MCF 10A (cell line): ENCODE results near the gene CACNB2. TPM values are rescaled to one million over a fixed set of nuclear protein-coding genes. Genes with fewer than 3 reads are reported as not detected.

Source experiments
- BruUV-seq: library from RNA; stranded (reverse); fragments of 400-500 nt; replicated peaks from 2 replicates; lab custom pipeline; 2021; lab: Mats Ljungman, UMichigan
- CTCF ChIA-PET: fragments of 300-600 bp; sonication (Branson Sonifier 250); formaldehyde crosslinking; extraction: SDS; loops from one replicate; lab custom pipeline; 2021; ENCODE audit warnings: antibody characterized with exemption, inconsistent platforms; lab: Yijun Ruan, JAX
- POLR2A ChIA-PET: fragments of 300-600, 350-650 bp; sonication (Branson Sonifier 250); formaldehyde crosslinking; extraction: SDS; loops from one replicate; lab custom pipeline; 2020; ENCODE audit warnings: antibody characterized with exemption, inconsistent platforms; lab: Yijun Ruan, JAX
- DNase-seq: peaks from one replicate; pipeline ENCODE4 v3.0.0-alpha.2; 2018; ENCODE audit not compliant: unreplicated experiment
- H3K27ac Mint-ChIP-seq: one replicate; pipeline ENCODE4 v1.8.0; 2022; ENCODE audit warnings: mild to moderate bottlenecking, low read depth, mixed read lengths; ENCODE audit not compliant: unreplicated experiment
- H3K27me3 Mint-ChIP-seq: one replicate; pipeline ENCODE4 v1.8.0; 2022; ENCODE audit warnings: mixed read lengths; ENCODE audit not compliant: insufficient read depth, unreplicated experiment
- H3K36me3 Mint-ChIP-seq: one replicate; pipeline ENCODE4 v1.8.0; 2022; ENCODE audit warnings: mild to moderate bottlenecking, moderate library complexity, mixed read lengths; ENCODE audit not compliant: insufficient read depth, unreplicated experiment
- H3K4me1 Mint-ChIP-seq: one replicate; pipeline ENCODE4 v1.8.0; 2022; ENCODE audit warnings: mixed read lengths; ENCODE audit not compliant: insufficient read depth, unreplicated experiment
- H3K4me3 Mint-ChIP-seq: one replicate; pipeline ENCODE4 v1.8.0; 2022; ENCODE audit warnings: mild to moderate bottlenecking, moderate library complexity, mixed read lengths; ENCODE audit not compliant: unreplicated experiment
- H3K9me3 Mint-ChIP-seq: one replicate; pipeline ENCODE4 v1.8.0; 2022; ENCODE audit warnings: mixed read lengths; ENCODE audit not compliant: unreplicated experiment
- CTCF ChIP-seq: fragments of 200-600 bp; IDR thresholded peaks from one replicate; pipeline ENCODE4 v1.8.0; 2022; ENCODE audit warnings: antibody characterized with exemption, mild to moderate bottlenecking; ENCODE audit not compliant: unreplicated experiment
- intact Hi-C: fragments of 100-400 bp; cut with micrococcal nuclease; formaldehyde crosslinking; loops from 2 replicates; pipeline ENCODE4 v1.14.1; 2022
- total RNA-seq: library from RNA; stranded (reverse); gene quantifications from 2 replicates; pipeline ENCODE4 v1.2.3, GENCODE V29; 2022

CACNB2 gene
- total RNA-seq, 1 experiment from 2014 or later: 3.3 TPM

- Mint-ChIP-seq H3K27ac (no peak overlapping the region), H3K4me3 (no peak overlapping the region), H3K4me1 (peaks cover 9% of the 10 kb centered on the region), H3K9me3 (peaks cover 7% of the 10 kb centered on the region), H3K27me3 (no peaks in the 10 kb centered on the region), H3K36me3 (no peaks in the 10 kb centered on the region)
- no TSS peak for BruUV-seq
- ChIA-PET POLR2A (no interaction called here), CTCF (interaction anchor here (0.6 kb wide), 2 partner anchors 20 to 558 kb away, joined by 3 read pairs; no protein-coding TSS in a partner anchor)
- intact Hi-C loops: no loop called here
- DNase-seq: no peak
- no peak for TF ChIP-seq CTCF
Measured at GRCh38 chr10:18421726-18422293, 281.6 kb downstream of the CACNB2 start.

- ChIA-PET CTCF (no interaction called here), POLR2A (no interaction called here)
- H3K27ac Mint-ChIP-seq: no peak overlapping the region
- no peak for TF ChIP-seq CTCF
- peaks cover 9% of the 10 kb centered on the region for H3K4me1 Mint-ChIP-seq
- H3K27me3 Mint-ChIP-seq: no peaks in the 10 kb centered on the region
- intact Hi-C loops: no loop called here
- no TSS peak for BruUV-seq
- no peaks in the 10 kb centered on the region for H3K36me3 Mint-ChIP-seq
- no peak for DNase-seq
- no peaks in the 10 kb centered on the region for H3K9me3 Mint-ChIP-seq
- no peak overlapping the region for H3K4me3 Mint-ChIP-seq
Measured at GRCh38 chr10:18423058-18423637, 282.9 kb downstream of the CACNB2 start.

- Mint-ChIP-seq H3K4me3 (no peak overlapping the region), H3K9me3 (no peaks in the 10 kb centered on the region), H3K4me1 (peaks cover 9% of the 10 kb centered on the region), H3K27ac (no peak overlapping the region), H3K36me3 (no peaks in the 10 kb centered on the region), H3K27me3 (no peaks in the 10 kb centered on the region)
- CTCF ChIA-PET: no interaction called here
- no peak for TF ChIP-seq CTCF
- intact Hi-C loops: no loop called here
- POLR2A ChIA-PET: no interaction called here
- no TSS peak for BruUV-seq
- DNase-seq: peak; percentile 21
Measured at GRCh38 chr10:18424200-18424599, 284.0 kb downstream of the CACNB2 start.

- TF ChIP-seq CTCF: no peak
- peaks cover 4% of the 10 kb centered on the region for H3K4me1 Mint-ChIP-seq
- H3K36me3 Mint-ChIP-seq: no peaks in the 10 kb centered on the region
- H3K4me3 Mint-ChIP-seq: no peak overlapping the region
- DNase-seq: no peak
- no peaks in the 10 kb centered on the region for H3K9me3 Mint-ChIP-seq
- no peak overlapping the region for H3K27ac Mint-ChIP-seq
- no peaks in the 10 kb centered on the region for H3K27me3 Mint-ChIP-seq
- POLR2A ChIA-PET: no interaction called here
- intact Hi-C loops: no loop called here
- no TSS peak for BruUV-seq
- CTCF ChIA-PET: interaction anchor here (0.6 to 1.2 kb wide), 2 partner anchors 54 to 68 kb away, joined by 3 to 5 read pairs; no protein-coding TSS in a partner anchor
Measured at GRCh38 chr10:18429335-18429734, 289.1 kb downstream of the CACNB2 start.
